Ammon's horn (tissue), 1 donor: ENCODE results near the gene PPP6C.
"Not testable (repeated sequence)": the region's sequence is repeated elsewhere in the genome, so short reads cannot be mapped to it uniquely, and the experiment has no call there.

Experiments
- DNase-seq: peaks from one replicate; pipeline ENCODE4 v3.0.0-alpha.2; 2016; ENCODE audit warnings: low spot score

Gene PPP6C

GRCh38 chr9:125141751-125142150 lies 47.9 kb downstream of the PPP6C start:
- DNase-seq = no peak

- no peak for DNase-seq
Measured at GRCh38 chr9:125141251-125141650, 48.4 kb downstream of the PPP6C start.

GRCh38 chr9:125140576-125140975 lies 49.0 kb downstream of the PPP6C start:
- no peak for DNase-seq

- DNase-seq = no peak
Measured at GRCh38 chr9:125137200-125137599, 52.4 kb downstream of the PPP6C start.

DNA sequence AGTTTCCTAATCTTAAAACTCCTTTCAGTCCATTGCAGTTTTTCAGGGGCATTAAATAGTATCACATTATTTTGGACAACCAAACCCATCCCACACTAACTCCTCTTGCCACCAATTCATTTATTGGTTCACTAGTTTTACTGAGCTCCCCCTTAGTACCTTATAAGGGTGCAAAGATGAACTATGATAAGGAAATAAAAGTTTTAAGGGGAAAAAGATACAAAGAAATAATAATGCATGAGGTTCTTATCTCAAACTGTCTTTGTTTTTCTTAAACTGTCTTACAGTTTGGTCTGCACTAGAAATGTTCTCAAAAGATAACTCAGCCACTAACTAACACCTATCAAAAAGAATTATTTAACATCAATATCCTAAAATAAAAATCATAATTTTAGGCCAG lies 54.6 kb downstream of the PPP6C start:
- DNase-seq = no peak

DNA sequence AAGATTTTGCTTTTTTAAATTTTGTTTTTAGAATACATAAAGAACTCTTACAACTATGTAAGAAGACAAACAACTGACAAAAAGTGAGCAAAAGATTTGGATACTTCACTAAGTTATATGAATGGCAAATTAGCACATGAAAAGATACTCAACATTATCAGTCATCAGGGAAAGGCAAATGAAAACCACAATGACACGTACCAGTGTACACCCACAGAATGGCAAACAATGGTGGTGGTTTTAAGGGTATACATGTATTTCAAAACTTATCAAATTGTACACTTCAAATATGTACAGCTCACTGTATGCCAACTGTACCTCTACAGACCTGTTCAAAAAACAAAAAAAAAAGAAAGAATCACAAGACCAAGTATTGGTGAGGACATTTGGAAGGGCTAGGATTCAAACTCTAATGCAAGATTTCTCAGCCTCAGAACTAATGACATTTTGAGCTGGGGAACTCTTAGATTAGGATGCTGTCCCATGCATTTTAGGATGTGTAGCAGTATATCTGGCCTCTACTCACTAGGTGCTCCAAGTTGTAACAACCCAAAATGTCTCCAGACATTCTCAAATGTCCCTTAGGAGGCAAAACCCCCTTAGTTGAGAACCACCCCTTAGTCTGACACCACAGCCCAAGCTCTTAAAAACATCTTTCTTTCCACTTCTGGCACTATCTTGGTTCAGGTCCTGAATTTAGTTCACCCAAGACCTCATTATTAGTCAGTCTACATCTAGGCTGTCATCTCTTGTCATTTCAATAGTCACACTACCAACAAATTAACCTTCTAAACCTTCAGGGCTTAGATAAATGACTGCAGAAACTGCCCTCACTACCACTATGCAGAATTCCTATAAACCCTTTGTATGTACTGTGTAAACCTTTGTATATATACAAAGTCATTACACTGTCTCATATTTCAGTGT lies 55.9 kb downstream of the PPP6C start:
- no peak for DNase-seq

- DNase-seq = no peak
Measured at GRCh38 chr9:125131778-125132177, 57.8 kb downstream of the PPP6C start.

GRCh38 chr9:125126019-125126746 lies 63.4 kb downstream of the PPP6C start:
- DNase-seq = peak; percentile 92

DNA sequence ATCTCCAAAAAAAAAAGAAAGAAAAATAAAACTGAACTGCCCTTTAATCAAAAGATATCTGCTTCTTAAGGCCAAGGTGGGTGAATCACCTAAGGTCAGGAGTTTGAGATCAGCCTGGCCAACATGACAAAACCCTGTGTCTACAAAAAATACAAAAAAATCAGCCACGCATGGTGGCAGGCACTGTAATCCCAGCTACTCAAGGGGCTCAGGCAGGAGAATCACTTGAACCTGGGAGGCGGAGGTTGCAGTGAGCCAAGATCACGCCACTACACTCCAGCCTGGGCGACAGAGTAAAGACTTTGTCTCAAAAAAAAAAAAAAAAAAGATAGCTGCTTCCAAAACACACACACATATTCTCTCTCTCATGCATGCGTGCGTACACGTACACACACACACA lies 64.1 kb downstream of the PPP6C start:
- no peak for DNase-seq

DNA sequence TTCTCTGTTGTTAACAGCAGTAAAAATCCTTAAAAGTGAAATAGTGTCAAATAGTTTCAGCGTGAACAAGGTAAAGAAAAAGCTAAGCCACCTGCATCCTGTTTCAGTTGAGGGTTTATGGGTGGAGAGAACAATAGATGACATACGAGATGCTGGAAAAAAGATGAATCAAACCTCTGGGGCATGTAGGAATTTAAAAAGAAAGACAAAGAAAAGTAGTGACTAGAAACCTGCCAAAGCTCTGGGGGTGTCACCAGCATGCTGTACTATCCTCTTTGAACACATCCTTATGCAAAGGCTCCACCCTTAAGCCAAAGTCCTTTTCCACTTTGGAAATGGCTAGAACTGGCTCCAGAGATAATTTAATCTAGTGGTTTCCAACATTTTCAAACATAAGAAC lies 68.5 kb downstream of the PPP6C start:
- no peak for DNase-seq

- no peak for DNase-seq
Measured at GRCh38 chr9:125119643-125120286, 69.8 kb downstream of the PPP6C start.

GRCh38 chr9:125118696-125119095 lies 70.9 kb downstream of the PPP6C start:
- not testable (repeated sequence) for DNase-seq

GRCh38 chr9:125114503-125114902 lies 75.1 kb downstream of the PPP6C start:
- DNase-seq = not testable (repeated sequence)

DNA sequence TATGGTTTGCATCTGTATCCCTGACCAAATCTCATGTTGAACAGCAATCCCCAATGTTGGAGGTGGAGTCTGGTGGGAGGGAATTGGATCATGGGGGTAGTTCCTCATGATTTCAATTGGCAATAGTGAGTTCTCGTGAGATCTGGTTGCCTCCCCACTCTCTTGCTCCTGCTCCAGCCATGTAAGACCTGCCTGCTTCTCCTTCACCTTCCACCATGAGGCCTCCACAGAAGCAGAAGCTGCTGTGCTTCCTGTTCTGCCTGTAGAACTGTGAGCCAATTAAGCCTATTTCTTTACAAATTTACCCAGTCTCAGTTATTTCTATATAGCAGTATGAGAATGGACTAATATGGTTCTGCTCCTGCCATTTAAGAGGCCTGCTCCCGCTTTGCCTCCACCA lies 79.1 kb downstream of the PPP6C start:
- DNase-seq = no peak

GRCh38 chr9:125108541-125108940 lies 81.1 kb downstream of the PPP6C start:
- DNase-seq = not testable (repeated sequence)

GRCh38 chr9:125106285-125106893 lies 83.2 kb downstream of the PPP6C start:
- no peak for DNase-seq

DNA sequence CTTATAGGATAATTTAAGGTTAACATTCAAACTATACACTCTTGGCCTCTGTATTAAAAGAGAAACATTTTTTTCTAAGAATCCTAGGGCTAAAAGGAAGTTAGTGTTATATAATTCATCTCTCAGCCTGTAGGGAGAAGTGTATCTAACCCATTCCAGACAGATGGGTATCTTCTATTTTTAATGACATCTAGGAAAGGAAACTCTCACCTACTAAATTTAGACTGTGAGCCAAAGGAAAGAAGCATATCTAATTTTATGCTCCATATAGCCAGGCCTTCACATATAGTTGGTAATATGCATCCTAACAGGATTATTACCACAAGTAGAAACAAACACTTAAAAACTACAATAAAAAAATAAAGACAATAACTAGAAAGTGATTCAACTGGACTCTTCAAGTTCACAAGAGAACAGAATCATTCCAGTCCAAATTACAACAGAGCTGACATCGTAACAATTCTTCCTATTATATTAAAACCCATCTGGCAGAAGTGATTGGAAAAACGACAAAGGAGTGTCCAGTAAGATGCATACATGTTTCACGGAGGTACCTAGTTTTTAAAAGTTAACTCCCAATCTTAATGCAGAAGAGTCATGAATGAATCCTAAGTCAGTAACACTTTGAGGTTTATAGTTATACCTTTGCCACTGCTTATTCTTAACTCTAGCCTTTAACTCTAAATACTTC lies 85.7 kb downstream of the PPP6C start:
- DNase-seq = no peak

DNA sequence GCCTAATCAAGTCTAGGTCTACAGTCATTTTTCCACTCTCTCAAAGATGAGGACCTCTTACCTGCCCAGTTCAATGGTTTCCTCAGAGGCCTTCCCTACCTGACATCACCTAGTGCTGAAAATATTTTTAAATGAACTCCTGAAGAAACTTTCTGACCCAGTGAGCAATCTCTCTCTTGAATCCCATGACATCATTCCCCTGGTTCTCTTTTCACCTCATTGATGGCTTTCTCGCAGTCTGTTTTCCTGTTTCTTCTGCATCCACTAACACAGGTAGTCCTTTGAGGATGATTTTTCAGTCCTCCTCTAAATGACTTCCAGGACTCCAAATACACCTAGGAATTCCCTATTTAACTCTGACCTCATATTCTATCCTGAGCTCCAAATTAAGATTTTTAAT lies 86.6 kb downstream of the PPP6C start:
- no peak for DNase-seq

DNA sequence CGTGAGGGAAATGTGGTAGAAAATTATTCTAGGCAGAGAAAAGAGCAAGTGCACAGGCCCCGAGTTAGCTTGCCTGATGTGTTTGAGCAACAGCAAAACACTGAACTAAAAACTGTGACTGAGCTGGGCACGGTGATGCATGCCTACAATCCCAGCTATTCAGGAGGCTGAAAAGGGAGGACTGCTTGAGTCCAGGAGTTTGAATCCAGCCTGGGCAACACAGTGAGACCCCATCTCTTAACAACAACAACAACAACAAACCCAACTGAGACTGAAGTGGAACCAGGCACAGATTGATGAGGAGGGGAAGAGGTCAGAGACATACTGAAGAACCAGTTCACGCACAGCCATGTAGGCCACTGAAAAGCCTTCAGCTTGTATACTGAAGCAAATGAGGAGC lies 88.8 kb downstream of the PPP6C start:
- DNase-seq = no peak

DNA sequence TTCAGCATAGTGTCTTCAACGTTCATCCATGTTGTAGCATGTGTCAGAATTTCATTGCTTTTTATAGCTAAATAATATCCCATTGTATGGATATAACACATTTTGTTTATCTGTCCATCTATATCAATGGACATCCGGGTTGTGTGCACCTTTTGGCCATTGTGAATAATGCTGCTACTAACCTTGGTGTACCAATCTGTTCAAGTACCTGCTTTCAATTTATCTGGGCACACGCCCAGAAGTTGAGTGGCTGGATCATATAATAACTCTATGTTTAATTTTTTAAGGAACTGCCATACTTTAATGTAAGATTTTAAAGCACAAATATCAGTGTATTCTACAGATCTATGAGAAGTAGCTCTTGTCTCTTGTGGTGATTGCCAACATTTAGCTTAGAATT lies 89.8 kb downstream of the PPP6C start:
- no peak for DNase-seq
